Fibroblast of skin of back (primary cell): ENCODE measurements around the gene PSTPIP2.
"Not testable (repeated sequence)": the region's sequence is repeated elsewhere in the genome, so short reads cannot be mapped to it uniquely, and the experiment has no call there.

Source experiments
- DNase-seq: peaks from one replicate; pipeline ENCODE4 v3.0.0-alpha.2; 2013

PSTPIP2 gene

GRCh38 chr18:46069524-46069923 is 2.5 kb downstream of the PSTPIP2 start:
- peak; percentile 20 for DNase-seq

GRCh38 chr18:46068763-46069162 is 3.3 kb downstream of the PSTPIP2 start:
- no peak for DNase-seq

GRCh38 chr18:46067438-46068007 is 4.5 kb downstream of the PSTPIP2 start:
- DNase-seq = no peak

- DNase-seq = no peak
These were observed 9.3 kb downstream of the PSTPIP2 start for GRCh38 chr18:46062781-46063180.

- no peak for DNase-seq
These were observed 10.3 kb downstream of the PSTPIP2 start for GRCh38 chr18:46061796-46062195.

GRCh38 chr18:46061387-46061786 is 10.7 kb downstream of the PSTPIP2 start:
- no peak for DNase-seq

GRCh38 chr18:46060359-46060841 is 11.7 kb downstream of the PSTPIP2 start:
- DNase-seq = no peak

GRCh38 chr18:46055838-46056230 is 16.2 kb downstream of the PSTPIP2 start:
- DNase-seq = no peak

- DNase-seq = no peak
These were observed 16.9 kb downstream of the PSTPIP2 start for GRCh38 chr18:46054956-46055837.

- DNase-seq = no peak
These were observed 18.5 kb downstream of the PSTPIP2 start for GRCh38 chr18:46053368-46054095.

- DNase-seq = peak; percentile 45
These were observed 20.2 kb downstream of the PSTPIP2 start for GRCh38 chr18:46051731-46052461.

GRCh38 chr18:46050268-46050667 is 21.8 kb downstream of the PSTPIP2 start:
- DNase-seq = no peak

GRCh38 chr18:46048641-46049040 is 23.4 kb downstream of the PSTPIP2 start:
- no peak for DNase-seq

GRCh38 chr18:46047369-46047768 is 24.7 kb downstream of the PSTPIP2 start:
- not testable (repeated sequence) for DNase-seq

- DNase-seq = no peak
These were observed 25.4 kb downstream of the PSTPIP2 start for GRCh38 chr18:46046688-46047087.

- DNase-seq = no peak
These were observed 25.9 kb downstream of the PSTPIP2 start for GRCh38 chr18:46046126-46046525.

- peak; percentile 7 for DNase-seq
These were observed 29.4 kb downstream of the PSTPIP2 start for GRCh38 chr18:46042571-46043123.

GRCh38 chr18:46040747-46041104 is 31.3 kb downstream of the PSTPIP2 start:
- DNase-seq = no peak

GRCh38 chr18:46040033-46040746 is 31.9 kb downstream of the PSTPIP2 start:
- no peak for DNase-seq

GRCh38 chr18:46037512-46038305 is 34.4 kb downstream of the PSTPIP2 start:
- no peak for DNase-seq
